Ascending aorta (tissue), 2 donors: ENCODE data around the gene COLEC11. TPM values are rescaled to one million over a fixed set of nuclear protein-coding genes. Genes with fewer than 3 reads are reported as not detected.

Source experiments
- DNase-seq, 2 donors: peaks; one replicate each; pipeline ENCODE4 v3.0.0-alpha.2; 2019; ENCODE audit warnings: low spot score in 2 of 2
- H3K27ac ChIP-seq, 2 donors: fragments of 200-600 bp; sonication (generic); one replicate each; pipeline ENCODE4 v1.5.1; 2016 to 2017; ENCODE audit warnings: mild to moderate bottlenecking in 1 of 2
- H3K27me3 ChIP-seq: fragments of 200-600 bp; sonication (generic); one replicate; pipeline ENCODE4 v1.5.1; 2017
- H3K36me3 ChIP-seq, 2 donors: fragments of 200-600 bp; sonication (generic); one replicate each; pipeline ENCODE4 v1.5.1; 2016
- H3K4me1 ChIP-seq, 2 donors: fragments of 200-600 bp; sonication (generic); one replicate each; pipeline ENCODE4 v1.5.1; 2016 to 2017; ENCODE audit warnings: mild to moderate bottlenecking in 1 of 2
- H3K4me3 ChIP-seq, 2 donors: fragments of 200-600 bp; sonication (generic); one replicate each; pipeline ENCODE4 v1.5.1; 2016 to 2017; ENCODE audit warnings: mild to moderate bottlenecking in 1 of 2
- H3K9me3 ChIP-seq, 2 donors: fragments of 200-600 bp; sonication (generic); one replicate each; pipeline ENCODE4 v1.5.1; 2016
- CTCF ChIP-seq, 3 experiments: fragments of 200-600 bp in 2 of 3; fragments of 450-650 bp in 1 of 3; sonication (generic) in 2 of 3; IDR thresholded peaks; one replicate each; pipeline ENCODE4 v1.5.1; 2016 to 2019; ENCODE audit warnings: antibody characterized with exemption in 3 of 3, mild to moderate bottlenecking in 1 of 3, moderate library complexity in 1 of 3
- intact Hi-C: fragments of 100-400 bp; cut with DNase I; formaldehyde crosslinking; loops from one replicate; pipeline ENCODE4 v1.15.1; 2023
- total RNA-seq: library from RNA; depleted of rRNA; stranded (reverse); fragments of >200 nt; gene quantifications from one replicate; pipeline ENCODE4 v1.1.0, GENCODE V29; 2016

Gene COLEC11
- total RNA-seq, 1 donor from 2014 or later = 0.75 TPM

DNA sequence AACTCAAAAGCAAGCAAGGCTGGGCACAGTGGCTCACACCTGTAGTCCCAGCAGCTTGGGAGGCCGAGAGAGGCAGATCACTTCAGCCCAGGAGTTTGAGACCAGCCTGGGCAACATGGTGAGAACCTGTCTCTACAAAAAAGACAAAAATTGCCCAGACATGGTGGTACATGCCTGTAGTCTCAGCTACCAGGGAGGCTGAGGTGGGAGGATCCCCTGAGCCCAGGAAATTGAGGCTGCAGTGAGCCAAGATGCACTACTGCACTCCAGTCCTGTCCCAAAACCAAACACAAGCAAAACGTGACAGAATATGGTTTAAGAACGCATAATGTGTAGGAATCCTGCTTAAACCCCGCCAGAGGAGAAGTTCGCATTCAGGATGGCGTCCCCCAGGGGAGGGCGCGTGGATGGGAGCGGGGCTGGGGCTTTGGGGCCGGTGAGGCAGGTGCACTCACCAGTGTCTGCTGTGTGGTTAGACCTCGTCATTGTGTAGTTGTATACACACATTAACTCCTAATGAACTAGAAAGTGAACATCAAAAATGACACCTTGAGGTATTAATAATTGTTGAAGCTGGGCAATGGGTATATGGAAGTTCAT is 5.4 kb downstream of the COLEC11 start:
- intact Hi-C loops = no loop called here
- TF ChIP-seq CTCF (IDR thresholded peaks at IDR 0.05) = no peak
- Histone ChIP-seq H3K27ac (no peak overlapping the region), H3K4me1 (no peaks in the 10 kb centered on the region), H3K4me3 (no peak overlapping the region), H3K36me3 (no peaks in the 10 kb centered on the region), H3K9me3 (no peaks in the 10 kb centered on the region), H3K27me3 (no peaks in the 10 kb centered on the region)
- no peak for DNase-seq

DNA sequence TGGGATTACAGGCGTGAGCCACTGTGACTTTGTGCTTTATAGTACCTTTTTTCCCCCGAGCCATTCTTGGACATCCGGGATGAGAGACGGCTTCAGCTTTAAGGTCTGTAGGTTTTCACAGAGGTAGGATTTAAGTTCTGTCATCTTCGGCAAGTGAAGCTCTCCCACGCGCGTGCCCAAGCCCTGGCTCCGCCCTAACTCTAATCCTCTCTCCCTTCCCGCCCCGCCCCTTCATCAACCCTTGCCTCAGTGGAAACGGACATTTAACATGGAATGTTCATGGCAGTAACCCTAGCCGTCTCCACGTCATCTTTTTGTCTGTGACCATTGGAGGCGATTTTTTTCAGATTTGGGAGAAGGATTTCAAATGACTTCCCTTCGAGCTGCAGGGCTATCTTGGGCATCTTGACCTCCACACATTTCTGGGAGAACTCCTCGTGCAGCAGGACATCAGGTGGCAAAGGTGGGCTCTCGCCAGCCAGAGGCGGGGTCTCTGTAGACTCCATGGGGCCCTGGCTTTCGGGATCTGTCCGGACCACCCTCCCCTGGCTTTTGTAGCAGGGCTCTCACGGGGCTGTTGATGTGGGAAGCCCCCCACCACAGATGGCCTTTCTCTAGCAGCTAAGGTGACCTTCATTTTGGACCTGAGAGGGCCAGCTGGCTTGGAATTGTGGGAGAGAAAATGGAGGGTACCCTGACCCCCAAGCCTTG is 6.8 kb downstream of the COLEC11 start:
- Histone ChIP-seq H3K4me1 (no peaks in the 10 kb centered on the region), H3K27me3 (no peaks in the 10 kb centered on the region), H3K4me3 (no peak overlapping the region), H3K36me3 (no peaks in the 10 kb centered on the region), H3K9me3 (no peaks in the 10 kb centered on the region), H3K27ac (no peak overlapping the region)
- intact Hi-C loops = no loop called here
- no peak for TF ChIP-seq CTCF (IDR thresholded peaks at IDR 0.05)
- DNase-seq = no peak

DNA sequence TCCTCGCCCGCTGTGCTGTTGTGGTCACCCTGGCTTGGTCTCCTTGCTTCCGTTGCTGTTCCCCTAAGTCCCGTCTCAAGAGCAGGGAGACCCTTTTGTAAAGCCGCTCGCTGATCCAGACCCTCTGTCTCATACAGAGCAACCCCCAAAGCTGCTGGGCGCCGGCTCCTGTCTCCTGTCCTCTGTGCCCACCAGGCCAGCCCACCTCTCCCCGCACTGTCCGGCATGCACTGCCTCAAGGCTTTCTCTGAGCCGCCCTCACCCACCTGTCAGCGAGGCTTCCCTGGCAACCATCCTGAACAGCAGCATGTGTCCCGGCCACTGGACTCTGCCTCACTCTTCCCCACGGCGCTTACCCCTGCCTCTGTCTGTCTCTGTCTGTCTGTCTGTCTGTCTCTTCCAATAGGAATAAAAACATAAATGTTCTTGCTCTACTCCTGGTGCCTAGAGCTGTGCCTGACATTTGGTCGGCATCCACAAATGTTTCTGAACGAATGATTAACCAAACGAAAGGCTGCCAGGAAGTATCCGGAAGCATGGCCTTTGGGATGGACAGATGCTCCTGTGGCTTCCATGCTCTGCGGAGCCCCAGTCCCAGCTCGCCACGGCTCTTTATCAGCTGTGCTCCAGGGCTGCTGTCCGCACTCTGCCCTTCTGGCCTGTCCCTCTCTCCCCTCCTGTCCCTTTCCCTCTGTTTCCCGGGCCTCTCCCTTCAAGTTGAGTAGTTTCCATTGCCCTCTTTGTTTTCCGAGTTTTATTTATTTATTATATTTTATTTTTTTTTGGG is 7.8 kb downstream of the COLEC11 start:
- Histone ChIP-seq H3K9me3 (no peaks in the 10 kb centered on the region), H3K27ac (no peak overlapping the region), H3K27me3 (no peaks in the 10 kb centered on the region), H3K4me1 (no peaks in the 10 kb centered on the region), H3K4me3 (no peak overlapping the region), H3K36me3 (no peaks in the 10 kb centered on the region)
- DNase-seq = no peak
- intact Hi-C loops = no loop called here
- TF ChIP-seq CTCF (IDR thresholded peaks at IDR 0.05) = no peak

- H3K4me1 ChIP-seq = no peaks in the 10 kb centered on the region
- DNase-seq = no peak
- H3K36me3 ChIP-seq = no peaks in the 10 kb centered on the region
- no peak for TF ChIP-seq CTCF (IDR thresholded peaks at IDR 0.05)
- no peak overlapping the region for H3K27ac ChIP-seq
- no peak overlapping the region for H3K4me3 ChIP-seq
- no peaks in the 10 kb centered on the region for H3K27me3 ChIP-seq
- H3K9me3 ChIP-seq = no peaks in the 10 kb centered on the region
- intact Hi-C loops = no loop called here
These were observed 8.8 kb downstream of the COLEC11 start for GRCh38 chr2:3603536-3604206.

- Histone ChIP-seq H3K27ac (no peak overlapping the region), H3K4me1 (no peaks in the 10 kb centered on the region), H3K27me3 (no peaks in the 10 kb centered on the region), H3K9me3 (no peaks in the 10 kb centered on the region), H3K36me3 (no peaks in the 10 kb centered on the region), H3K4me3 (no peak overlapping the region)
- no peak for TF ChIP-seq CTCF (IDR thresholded peaks at IDR 0.05)
- no peak for DNase-seq
- intact Hi-C loops = no loop called here
These were observed 9.4 kb downstream of the COLEC11 start for GRCh38 chr2:3604207-3604877.
